HL-60/S4 treated with phorbol 12-myristate 13-acetate at 8.2 ng/mL for 4 days and 3 days (cell line): Measurements from ENCODE around the gene RPS2.

ENCODE experiments used
- in situ Hi-C: fragments of 300-500 bp; cut with MboI; formaldehyde crosslinking; loops from 2 replicates; pipeline ENCODE4 v1.15.0; 2022; ENCODE audit warnings: low sequenced_read_pairs

RPS2 gene

DNA sequence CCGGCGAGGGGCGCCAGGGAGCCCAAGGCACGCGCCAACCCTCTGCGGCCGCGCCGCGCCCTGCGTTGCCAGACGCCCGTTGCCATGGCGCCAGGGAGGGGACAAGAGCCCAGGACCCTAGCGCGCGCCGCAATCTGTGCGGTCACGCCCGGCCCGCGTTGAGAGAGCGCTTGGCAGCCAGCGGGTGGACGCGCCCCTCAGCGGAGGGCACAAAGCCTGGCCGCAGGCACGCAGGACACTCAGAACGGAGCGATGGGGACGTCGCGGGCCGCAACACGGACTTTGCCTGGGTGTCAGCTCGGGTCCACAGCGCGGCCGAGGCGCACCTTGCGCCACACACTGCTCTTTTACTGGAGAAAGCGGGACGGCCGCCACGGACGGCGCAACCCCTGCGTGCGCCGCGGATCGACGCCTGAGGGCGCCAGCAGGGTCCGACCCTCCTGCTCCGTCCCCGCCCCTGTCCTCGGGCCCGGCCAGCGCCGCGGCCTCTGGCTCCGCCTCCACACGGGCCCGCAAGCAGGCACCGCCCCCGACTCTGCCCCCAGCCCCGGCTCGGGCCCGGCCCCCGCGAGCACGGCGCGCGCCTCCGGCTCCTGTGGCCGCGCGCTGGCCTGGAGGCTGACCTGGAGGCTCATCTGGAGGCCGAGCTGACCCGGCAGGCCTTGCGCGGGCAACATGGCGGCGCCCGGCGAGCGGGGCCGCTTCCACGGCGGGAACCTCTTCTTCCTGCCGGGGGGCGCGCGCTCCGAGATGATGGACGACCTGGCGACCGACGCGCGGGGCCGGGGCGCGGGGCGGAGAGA lies 19.1 kb upstream of the RPS2 start, which contains the start of gene GFER:
TSS of gene GFER (plus strand) at position 650 of the 803 bp plus-strand sequence. CDS start at position 676, 26 bp downstream.
- in situ Hi-C loops, result no loop called here

DNA sequence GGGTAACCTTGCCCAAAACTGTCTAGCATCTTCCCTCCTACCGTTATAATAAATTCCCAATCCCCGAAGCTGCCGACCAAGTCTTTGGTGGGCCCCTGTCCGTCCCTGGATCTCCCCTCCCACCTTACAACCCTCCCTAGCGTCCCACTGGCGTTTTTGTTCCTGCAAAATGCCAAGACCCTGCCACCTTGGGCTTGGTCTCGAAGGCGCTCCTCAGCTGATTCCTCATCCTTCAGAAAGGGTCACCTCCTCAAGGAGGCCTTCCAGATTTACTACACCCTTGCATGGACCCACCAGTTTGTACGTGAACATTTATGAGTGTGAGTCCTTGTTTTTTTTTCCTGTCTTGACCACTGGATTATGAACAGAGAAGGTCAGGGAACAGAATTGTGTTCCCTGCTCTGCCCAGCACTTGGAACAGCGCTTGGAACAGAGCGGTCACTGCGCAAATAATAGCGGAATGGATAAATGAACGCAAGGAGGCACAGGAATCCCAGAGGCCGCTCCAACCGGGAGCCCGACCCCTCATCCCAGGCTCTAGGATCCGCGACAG lies 18.4 kb upstream of the RPS2 start:
- in situ Hi-C loops, result no loop called here

GRCh38 chr16:1982013-1982433 lies 17.4 kb upstream of the RPS2 start:
- in situ Hi-C loops, result no loop called here

DNA sequence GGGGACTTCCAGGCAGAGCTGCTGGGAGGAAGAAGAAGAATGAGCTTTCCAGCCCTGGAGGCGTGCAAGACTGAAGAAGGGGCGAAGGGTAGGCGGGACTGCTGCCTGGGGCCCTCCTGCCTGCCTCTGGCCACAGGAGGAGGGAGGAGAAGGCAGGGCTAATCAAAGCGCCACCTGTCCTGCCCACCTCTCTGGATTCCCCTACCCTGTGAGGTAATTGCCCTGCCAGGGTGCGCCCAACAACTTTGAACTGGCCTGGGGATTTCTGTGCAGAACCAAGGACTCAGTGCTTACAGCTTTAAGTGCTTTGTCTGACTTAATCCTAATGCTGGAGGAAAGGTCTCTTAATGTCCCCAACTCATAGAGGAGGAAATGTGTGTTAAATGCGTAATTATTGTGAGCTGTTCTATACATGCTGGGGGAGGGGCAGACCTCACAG lies 16.8 kb upstream of the RPS2 start, which contains the start of gene NOXO1:
TSS of gene NOXO1 (minus strand) at position 72 of the 439 bp plus-strand sequence. CDS start 290 bp downstream, outside the sequence.
- in situ Hi-C loops, result no loop called here

- in situ Hi-C loops, result no loop called here
Measured at GRCh38 chr16:1980770-1981087, 16.1 kb upstream of the RPS2 start.

- in situ Hi-C loops, result no loop called here
Measured at GRCh38 chr16:1980030-1980769, 15.6 kb upstream of the RPS2 start.

DNA sequence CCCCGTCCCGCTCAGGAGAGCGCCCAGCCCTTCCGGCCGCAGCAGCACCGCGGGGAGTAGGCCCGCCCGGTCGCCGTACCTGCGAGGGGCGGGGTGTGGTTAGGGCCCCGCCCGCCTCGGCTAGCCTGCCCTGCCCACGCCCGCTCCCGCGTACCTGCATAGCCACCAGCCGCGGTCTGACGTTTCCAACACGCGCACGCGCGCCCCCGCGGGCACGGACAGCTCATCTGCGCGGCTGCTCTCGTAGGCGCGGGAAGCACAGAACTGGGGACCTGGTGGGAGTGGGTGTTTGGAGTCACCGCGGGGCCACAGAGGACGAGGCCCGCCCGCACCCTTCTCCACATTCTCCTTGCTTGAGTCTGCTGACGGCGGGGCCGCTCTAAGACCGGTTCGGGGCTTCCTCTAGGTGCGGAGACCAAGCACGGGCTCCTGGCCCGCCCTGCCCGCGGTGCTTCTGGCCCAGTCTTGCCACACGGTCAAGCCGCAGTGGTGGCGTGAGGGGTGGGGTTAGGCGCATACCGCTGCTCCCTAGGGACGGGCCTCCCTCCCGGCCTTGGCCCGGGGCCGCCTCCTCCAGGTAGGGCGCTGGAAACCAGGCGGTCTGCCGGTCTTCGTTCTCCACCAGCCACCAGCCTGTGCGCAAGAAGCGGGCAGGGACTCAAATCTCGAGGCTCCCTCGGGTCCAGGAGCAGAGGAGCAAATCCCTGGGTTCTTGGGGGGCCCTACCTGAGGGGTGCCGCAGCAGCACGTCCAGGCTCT lies 14.8 kb upstream of the RPS2 start:
- in situ Hi-C loops, result no loop called here

GRCh38 chr16:1978476-1979120 lies 14.0 kb upstream of the RPS2 start:
- in situ Hi-C loops, result no loop called here

- in situ Hi-C loops, result no loop called here
Measured at GRCh38 chr16:1977875-1978268, 13.2 kb upstream of the RPS2 start.

DNA sequence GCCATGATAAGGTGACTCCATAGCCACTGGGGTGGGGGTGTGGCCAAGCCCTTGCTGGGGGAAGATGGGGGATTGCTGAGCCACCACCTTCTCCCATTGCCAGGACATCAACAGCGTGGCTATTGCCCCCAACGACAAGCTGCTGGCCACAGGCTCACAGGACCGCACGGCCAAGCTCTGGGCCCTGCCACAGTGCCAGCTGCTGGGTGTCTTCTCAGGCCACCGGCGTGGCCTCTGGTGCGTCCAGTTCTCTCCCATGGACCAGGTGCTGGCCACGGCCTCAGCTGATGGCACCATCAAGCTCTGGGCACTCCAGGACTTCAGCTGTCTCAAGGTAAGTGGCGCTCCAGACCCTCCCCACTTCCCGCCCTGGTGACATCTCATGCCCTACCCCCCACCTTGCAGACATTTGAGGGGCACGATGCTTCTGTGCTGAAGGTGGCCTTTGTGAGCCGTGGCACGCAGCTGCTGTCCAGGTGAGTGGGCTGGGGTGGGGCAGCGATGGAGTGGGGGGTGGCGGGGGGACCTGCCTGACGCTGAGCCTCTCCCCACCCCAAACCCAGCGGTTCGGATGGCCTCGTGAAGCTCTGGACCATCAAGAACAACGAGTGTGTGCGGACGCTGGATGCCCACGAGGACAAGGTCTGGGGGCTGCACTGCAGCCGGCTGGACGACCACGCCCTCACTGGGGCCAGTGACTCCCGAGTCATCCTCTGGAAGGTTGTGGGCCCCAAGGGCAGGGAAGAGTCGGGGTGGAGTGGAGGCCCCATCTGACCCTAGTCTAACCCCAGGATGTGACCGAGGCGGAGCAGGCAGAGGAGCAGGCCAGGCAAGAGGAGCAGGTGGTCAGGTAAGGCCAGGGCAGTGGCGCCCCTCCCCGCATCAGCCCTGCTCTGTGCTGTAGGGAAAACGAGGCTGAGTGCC lies 12.6 kb upstream of the RPS2 start:
- in situ Hi-C loops, result no loop called here

DNA sequence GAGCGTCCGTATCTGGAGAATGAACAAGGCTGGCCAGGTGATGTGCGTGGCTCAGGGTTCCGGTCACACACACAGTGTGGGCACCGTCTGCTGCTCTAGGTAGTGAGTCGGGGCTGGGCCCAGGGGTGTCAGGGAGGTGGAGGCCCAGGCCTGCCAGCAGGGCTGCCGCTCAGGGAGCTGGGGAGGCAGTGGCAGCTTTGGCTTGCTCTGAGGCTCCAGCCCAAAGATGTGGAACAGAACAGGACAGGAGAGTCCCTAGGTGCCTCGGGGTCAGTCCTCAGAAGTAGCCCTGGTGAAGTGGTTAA lies 11.5 kb upstream of the RPS2 start:
- in situ Hi-C loops, result no loop called here

GRCh38 chr16:1975432-1976215 lies 11.0 kb upstream of the RPS2 start:
- in situ Hi-C loops, result no loop called here

GRCh38 chr16:1974157-1975070 lies 9.8 kb upstream of the RPS2 start:
- in situ Hi-C loops, result no loop called here

DNA sequence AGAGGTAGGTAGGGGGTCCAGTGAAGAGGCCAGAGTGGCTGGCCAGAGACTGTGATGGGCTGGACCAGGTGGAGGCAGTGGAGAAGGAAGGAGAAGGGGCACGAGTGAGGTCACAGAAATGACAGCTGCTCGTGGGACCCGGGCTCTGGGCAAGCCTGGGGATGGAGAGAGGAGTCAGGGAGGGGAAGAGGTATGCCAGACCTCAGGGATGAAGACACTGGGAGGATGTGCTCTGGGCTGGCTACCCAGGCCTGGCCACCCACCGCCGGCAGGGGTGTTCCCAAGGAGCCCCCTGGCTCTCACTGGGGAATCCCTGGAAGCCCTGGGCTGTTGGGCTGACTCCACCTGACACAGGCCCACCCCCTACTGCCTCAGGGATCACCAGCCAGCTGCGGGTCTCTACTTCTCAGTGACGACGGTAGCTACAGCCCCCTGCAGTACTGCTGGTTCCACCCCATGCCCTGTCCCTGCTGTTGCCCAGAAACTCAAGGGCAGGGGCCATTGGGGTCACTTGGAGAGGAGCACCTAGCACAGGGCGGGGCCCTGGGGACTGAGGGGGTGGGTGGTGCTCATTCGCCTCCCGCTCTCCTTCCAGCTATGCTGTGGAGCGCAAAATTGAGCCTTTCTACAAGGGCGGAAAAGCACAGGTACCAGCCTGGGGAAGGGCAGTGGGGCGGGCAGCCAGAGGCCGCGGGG lies 9.0 kb upstream of the RPS2 start:
- in situ Hi-C loops, result no loop called here

DNA sequence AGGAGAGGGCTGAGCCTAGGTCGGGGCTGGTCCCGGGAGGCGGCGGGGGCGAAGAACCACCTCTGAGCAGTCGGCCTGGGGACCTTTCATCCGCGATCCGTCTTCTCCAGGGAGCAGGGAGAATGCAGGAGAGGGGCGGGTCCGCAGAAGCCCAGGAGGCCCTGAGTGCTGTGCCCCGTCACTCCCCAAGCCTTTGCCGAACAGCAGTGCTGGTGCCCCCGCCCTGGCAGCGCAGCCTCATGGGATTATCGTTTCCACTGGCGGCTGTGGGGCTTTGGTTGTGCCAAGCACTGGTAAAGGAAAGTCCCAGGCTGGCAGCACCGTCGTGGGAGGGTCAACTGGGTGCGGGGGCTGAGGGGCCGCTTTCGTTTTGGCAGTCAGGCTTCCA lies 7.9 kb upstream of the RPS2 start:
- in situ Hi-C loops, result no loop called here

- in situ Hi-C loops, result no loop called here
Measured at GRCh38 chr16:1971796-1972489, 7.3 kb upstream of the RPS2 start, which contains the start of gene TBL3. TBL3 (plus strand) TSS chr16:1972053; CDS start chr16:1972165, 112 bp downstream.
